Inflammatory macrophage treated with lipopolysaccharide for 1 hour (primary cell): ENCODE data around the gene SH3BP5L.
"Not testable (repeated sequence)": the region's sequence is repeated elsewhere in the genome, so short reads cannot be mapped to it uniquely, and the experiment has no call there.

ENCODE experiments used
- DNase-seq, 2 donors: peaks; one replicate each; pipeline ENCODE4 v3.0.0-alpha.2; 2020 to 2022

Gene SH3BP5L

DNA sequence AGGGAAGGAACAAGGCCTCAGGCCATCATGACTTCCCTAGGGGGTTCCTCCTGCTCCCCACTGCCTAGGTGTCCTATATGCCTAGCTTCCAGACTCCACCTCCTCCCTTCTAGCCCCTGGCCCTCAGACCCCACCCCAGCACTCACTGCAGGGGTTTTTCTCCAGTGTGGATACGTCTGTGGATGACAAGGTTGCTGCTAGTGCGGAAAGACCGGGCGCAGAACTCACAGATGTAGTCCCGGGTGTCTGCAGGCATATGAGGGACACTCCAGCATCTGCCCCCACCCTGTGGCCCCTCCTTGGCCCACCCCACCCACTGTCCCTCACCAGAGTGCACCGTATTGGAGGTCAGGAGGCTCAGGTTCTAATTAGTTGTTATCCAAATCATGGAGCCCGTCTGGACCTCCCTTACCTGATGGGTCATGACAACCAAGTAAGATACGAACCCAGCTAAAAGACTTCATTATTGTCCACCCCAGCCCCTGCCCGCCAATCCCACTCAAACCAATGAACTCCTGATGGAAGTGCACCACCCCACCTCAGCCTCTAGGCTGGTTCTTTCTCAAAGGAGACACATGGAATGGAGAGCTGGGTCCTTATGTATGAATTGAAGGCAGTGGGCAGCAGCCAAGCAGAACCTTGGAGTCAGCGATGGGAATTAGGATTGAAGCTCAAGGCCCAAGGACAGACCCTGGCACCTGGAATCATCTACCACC, 25.0 kb upstream of the SH3BP5L start:
- DNase-seq: no peak

DNA sequence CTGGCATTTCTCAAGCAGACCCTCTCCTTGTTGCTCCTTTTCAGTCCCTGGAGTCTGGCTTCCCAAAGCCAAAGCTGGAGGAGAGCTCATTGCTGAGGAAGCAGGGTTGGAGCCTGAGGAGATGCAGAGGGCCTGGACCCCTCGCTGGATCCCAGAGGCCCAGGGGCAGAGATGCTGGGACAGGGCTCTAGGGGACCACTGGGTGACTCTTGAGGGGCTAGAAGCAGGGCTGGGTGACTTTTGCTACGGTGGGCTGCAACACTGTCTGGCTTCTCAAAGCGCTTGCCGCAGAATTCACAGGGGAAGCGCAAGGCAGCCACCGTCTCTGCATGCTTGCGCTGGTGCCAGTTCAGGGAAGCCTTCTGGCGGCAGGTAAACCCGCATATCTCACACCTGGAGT, 24.4 kb upstream of the SH3BP5L start:
- no peak for DNase-seq

DNA sequence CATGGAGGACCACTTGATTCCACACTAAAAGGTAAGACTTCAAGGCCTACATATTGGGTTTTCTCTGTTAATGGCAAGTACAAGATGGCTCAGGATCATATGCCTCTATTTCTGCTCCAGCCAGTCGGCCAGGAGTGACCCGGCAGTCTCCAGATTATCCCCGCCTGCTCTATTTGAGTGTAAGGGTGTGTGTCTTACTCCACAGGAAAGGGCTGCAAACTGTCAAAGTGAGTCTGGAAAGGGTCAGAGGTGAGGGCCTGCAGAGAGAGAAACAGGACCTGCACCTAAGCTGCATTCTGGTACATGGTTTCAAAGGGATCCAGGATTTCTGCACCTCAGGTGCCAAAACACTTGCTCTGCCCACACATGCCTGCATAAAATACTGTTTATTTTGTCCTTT, 23.9 kb upstream of the SH3BP5L start:
- DNase-seq: no peak

DNA sequence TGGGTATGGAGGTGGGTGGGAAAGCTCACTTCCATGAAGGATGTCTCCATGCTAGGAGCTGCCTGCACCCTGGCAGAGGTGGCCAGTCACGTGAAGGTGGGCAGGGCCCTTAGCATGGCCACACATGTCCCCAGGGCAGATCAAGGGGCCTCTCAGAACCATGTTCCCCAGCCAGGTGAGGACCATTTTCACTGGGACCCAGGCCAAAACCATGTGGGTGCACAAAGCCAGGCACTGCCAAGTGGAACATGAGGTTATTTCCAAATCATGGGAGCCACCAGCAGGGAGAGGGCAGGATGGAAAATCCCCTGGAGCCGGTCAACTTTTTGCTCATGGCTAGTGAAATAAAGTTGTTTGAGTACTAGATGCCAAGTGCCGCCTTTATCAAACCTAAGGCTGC, 23.4 kb upstream of the SH3BP5L start:
- DNase-seq: no peak

DNA sequence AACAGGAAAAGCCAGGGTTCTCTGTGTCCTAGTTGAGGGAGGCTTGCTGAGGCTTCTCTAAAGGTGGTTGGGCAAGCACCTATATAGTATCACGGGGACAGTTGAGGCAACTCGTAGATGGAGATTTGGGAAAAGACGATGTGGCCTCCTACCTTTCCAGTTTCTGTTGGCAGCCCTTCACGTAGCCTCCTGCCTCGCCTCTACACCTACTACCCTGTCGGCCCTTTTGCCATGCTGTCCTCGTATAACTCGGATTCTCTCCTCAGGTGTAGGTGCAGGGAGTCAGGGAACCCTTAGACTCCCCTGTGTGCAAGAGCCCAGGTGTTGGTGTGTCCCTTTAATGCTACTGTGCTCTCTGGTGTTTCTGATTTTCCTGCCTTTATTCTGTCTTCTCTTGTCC, 22.9 kb upstream of the SH3BP5L start:
- no peak for DNase-seq

DNA sequence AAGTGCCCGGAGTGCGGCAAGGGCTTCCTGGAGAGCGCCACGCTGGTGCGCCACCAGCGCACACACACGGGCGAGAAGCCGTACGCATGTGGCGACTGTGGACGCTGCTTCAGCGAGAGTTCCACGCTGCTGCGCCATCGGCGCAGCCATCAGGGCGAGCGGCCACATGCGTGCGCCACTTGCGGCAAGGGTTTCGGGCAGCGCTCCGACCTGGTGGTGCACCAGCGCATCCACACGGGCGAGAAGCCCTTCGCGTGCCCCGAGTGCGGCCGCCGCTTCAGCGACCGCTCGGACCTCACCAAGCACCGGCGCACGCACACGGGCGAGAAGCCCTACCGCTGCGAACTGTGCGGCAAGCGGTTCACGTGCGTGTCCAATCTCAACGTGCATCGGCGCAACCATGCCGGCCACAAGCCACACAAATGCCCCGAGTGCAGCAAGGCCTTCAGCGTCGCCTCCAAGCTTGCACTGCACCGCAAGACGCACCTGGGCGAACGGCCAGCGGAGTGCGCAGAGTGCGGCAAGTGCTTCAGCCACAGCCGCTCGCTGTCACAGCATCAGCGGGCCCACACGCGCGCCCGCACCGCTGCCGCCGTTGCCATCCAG, 22.3 kb upstream of the SH3BP5L start:
- no peak for DNase-seq

DNA sequence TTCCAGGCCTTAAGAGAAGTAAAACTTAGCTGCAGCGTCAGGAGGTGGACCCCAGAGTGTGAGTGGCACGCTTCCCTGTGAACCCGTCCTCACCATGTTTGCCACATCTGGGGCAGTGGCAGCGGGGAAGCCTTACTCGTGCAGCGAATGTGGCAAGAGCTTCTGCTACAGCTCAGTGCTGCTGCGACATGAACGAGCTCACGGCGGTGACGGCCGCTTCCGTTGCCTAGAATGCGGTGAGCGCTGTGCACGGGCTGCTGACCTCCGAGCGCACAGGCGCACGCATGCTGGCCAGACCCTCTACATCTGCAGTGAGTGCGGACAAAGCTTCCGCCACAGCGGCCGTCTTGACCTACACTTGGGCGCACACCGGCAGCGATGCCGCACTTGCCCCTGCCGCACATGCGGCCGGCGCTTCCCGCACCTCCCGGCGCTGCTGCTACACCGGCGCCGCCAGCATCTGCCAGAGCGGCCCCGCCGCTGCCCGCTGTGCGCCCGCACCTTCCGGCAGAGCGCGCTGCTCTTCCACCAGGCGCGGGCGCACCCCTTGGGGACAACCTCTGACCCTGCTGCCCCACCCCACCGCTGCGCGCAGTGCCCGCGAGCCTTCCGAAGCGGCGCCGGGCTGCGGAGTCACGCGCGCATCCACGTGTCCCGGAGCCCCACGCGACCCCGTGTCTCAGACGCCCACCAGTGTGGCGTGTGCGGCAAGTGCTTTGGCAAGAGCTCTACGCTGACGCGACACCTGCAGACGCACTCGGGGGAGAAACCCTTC, 21.7 kb upstream of the SH3BP5L start:
- no peak for DNase-seq

DNA sequence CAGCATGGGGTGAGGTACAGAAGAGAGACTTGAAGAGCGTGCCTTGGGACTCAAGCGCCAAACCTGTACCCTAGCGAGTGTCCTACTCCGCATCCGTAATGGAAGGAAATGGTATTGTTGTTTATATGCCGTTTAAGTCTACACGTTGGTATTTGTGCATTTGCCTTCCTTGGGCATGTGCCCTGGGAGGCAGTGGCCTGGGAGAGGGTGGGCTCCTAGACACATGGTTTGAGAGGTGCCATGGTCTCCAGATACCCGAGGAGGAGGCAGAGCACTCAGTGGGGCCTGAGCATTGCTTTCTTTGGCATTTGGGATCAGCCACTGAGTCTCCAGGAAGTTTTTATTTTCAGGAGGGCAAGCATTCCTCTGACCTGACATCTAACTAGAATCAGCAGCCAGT, 18.8 kb upstream of the SH3BP5L start:
- DNase-seq: no peak

DNA sequence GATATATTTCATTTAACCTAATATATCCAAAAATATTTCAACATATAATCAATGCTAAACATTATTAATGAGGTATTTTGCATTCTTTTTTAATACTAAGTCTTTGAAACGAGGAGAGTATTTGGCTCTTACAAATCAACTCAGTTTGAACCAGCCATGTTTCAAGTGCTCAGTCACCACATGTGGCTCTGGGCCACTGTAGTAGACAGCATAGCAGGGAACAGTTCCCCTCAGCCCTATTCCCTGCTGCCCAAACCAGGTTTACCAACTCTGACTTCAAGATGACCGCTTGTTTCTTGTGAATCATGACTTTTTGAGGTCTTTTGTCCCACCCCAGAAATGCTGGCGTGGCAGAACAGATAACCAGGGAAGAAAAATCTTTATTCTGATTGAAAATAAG, 18.0 kb upstream of the SH3BP5L start:
- no peak for DNase-seq

DNA sequence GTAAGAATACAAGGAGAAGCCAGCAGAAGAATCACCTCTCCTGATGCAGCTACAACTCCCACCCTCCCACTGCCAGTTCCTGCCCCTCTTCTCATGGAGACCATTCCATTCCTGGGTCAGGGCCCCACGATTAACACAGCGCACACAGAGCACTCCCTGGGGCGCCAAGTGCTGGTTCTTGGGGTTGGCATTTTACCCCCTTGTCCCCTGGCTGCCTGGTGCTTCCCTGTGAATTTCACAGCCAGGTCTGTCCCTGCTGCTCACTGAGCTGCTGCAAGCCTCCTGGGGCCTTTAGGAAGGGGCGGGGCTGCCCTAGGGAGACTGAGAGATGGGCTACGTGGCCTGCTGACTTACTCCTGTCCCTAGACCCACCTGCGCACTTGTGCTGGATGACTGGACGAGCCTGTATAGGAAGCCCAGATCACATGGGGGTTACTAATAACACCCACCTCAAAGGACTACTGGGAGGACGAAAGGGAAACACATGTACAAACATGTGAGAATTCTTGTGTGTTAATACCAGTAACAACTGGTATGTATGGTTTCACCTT, 17.1 kb upstream of the SH3BP5L start:
- no peak for DNase-seq

DNA sequence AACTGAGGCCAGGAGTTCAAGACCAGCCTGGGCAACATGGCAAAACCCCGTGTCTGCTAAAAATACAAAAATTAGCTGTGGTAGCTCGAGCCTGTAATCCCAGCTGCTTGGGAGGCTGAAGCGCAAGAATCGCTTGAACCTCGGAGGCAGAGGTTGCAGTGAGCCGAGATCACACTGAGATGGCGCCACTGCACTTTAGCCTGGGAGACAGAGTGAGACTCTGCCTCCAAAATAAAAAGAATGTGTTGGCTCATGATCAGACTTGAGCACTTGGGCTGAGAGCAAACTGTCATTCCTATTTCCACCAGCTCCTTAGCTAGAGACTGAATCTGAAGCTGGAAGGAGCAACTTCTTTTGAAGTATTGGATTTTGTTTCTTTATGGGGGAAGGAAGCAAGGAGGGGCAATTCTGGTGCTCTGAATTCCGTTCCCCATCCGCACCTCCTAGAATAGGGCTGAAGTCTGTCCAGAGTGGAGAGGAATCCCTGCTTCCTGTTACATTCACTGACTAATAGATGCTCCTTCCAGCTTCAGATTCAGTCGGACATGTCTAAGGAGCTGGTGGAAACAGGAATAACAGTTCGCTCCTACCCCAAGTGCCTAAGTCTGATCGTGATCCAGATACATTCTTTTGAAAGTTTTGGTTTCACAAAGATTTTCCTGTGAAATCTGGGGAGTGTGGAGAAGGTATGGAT, 16.1 kb upstream of the SH3BP5L start:
- DNase-seq: peak in 1 of 2 donors; percentile 40

DNA sequence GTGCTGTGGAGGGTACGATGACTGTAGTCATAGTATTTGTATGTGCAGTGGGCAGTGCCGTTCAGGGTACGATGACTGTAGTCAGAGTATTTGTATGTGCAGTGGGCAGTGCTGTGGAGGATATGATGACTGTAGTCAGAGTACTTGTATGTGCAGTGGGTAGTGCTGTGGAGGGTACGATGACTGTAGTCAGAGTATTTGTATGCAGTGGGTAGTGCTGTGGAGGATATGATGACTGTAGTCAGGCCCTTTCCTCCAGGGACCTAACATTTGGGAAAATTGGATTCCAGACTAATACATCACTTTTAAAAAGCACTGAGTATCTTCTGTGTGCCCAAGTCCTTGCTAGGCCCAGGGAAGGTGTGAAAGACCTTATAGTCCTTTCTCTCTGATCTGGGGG, 15.2 kb upstream of the SH3BP5L start:
- DNase-seq: no peak

DNA sequence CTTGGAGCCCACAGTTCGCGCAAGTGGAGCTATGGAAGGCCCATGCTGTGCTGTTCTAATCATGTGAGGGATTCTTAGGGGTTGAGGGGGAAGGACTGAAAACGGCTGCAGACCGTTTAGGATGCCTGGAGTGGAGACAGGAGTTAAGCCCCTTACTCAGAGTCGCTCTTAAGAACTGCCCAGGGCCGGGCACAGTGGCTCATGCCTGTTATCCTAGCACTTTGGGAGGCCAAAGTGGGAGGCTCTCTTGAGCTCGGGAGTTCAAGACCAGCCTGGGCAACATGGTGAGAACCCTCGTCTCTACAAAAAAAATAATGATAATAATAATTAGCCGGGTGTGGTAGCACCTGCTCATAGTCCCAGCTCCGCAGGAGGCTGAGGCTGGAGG, 13.4 kb upstream of the SH3BP5L start:
- no peak for DNase-seq

DNA sequence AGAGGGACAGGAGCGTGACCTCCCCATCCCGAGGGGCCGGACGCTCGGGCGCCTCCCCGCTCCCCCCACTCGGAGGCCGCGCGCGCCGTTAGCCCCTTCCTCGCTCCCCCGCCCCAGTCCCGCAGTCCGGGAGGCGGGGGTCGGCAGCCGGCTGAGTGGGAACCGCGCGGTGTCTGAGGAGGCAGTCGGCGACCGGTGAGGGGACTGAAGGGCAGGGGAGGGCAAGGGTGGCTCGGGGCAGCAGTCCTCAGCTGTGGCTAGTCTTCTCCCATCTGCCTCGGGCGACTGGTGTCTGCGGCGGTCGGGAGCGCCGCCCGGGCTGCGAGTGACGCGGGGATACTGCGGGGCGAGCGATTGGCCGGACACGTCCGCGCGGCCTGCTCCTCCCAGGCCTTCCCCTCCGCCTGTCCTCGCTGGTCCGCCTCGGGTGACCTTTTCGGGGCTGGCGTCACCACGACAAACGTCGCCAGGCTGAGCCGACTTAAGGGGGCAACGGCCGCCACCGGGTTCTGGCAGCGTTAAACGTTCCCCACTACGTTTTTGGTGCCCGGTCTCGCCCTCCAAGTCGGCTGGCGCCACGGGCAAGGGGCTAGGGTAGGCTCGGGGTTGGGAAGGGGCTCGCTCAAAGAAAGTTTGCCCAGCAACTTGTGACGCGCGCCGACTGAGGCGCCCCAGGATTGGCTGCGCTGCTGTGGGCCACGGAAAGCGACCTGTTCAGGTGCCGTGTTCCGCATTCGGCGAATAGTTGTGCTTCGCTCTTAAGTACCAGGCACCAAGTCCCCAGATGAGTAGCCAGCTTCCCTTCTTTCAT, 12.8 kb upstream of the SH3BP5L start:
- peak; percentile 83 to 89 for DNase-seq

DNA sequence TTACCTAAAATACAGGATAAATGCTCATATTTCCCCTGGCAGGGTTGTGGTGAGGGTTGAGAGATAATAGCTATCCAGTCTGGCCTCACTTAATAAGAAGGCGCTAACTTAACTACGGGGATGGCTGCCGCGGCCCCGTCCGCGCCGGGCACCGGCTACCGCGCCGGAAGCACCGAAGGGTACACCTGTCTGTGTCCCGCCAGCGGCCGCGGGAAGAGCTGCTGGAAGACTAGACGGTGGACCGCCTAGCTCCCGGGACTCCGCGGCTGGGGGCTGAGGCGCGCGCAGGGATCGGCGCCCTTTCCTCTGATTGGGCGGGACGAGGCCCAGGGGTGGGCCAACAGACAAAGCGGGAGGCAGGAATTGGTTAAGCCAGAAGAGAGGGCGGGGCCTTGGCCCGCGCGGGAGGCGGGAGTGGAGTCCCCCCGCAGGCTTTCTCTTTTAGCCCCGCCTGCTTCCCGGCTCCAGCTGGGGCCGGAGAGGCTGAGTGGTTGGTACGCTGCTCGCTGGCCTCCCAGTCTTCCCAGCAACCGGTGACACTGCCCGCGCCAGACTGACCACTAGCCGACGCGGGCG, 12.2 kb upstream of the SH3BP5L start, which contains the start of gene ZNF672:
Gene ZNF672, plus strand, starts transcription at position 444 of the 576 bp plus-strand sequence. CDS start 9,051 bp downstream, outside the sequence.
- peak; percentile 98 for DNase-seq

DNA sequence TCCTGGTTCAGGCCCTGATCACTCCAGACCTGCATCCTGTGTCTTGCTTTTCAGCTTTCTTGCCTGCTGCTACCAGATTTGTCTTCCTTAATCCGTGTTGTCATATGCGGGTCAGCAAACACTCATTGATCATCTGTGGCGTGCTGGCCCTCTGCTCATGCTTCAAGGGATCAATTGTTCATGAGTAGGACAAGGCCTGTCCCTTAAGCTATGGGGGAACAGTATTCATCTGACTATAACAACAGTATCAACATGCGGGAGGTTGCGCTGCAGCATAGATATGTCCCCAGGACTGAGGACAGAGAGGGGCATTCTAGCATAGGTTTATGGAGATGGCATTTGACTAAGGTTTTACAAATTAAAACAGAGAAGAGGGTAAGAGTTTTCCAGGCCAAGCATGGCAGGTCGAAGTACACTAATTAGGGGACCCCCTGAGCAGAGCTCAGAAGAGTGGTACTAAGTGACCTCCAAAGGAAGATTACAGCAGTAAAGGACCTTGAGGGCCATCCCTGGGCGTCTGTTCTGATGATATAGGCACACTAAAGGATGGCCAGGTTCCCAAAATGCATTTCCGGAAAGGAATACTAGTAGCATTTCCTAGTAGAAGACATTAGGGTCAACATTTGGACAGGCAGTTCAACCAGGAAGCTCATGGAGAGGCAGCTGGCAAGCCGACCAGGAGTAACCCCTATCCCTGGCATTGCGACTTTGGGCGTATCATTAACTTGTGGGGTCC, 11.5 kb upstream of the SH3BP5L start:
- DNase-seq: peak in 1 of 2 donors; percentile 15

DNA sequence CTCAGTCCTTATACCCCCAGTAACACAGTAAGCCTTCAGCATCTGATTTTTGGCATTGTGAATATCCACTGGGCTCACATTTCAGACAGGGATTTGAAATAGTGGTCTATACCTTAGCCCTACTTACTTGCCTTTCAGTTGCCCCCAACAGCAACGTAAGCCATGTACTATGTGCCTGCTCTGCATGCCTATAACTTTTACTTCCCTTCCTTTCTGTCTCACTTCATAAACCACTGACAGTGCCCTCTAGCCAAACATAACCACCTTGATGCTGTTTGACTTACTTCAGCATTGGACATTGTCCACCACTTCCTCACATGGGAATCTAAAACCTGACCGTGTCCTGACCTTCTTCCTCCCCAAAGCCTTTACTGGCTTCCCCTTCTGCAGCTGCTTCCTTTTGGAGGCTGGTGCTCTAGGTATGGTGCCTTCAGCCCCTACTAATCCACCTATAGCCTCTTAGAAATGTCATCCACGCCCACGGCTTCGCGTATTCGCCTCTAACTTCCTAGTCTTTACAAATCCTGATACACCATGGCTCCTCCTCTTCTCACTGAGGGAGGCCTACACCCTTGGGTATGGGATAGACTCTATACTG, 8.7 kb upstream of the SH3BP5L start:
- DNase-seq: peak; percentile 29 to 40

DNA sequence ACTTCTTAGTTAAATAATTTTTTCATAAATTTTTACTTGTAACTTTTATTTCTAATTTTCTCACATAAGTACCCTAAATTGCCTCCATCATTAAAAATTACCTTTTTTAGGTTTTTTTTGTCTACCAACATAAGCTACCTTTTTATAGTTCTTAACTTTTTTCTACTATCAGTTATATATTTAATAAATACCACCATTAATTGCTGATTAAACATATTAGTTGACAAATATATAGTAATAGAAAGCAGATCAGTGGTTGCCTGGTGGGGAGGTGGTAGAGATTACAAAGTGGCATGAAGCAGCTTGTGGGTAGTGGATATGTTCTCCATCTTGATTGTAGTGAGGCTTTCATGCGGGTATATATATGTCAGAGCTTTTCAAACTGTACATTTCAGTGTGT, 6.1 kb upstream of the SH3BP5L start:
- no peak for DNase-seq

DNA sequence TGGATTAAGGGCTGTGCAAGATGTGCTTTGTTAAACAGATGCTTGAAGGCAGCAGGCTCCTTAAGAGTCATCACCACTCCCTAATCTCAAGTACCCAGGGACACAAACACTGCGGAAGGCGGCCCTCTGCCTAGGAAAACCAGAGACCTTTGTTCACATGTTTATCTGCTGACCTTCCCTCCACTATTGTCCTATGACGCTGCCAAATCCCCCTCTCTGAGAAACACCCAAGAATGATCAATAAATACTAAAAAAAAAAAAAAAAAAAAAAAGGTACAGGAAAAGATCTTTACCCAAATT, 5.0 kb upstream of the SH3BP5L start:
- not testable (repeated sequence) for DNase-seq

DNA sequence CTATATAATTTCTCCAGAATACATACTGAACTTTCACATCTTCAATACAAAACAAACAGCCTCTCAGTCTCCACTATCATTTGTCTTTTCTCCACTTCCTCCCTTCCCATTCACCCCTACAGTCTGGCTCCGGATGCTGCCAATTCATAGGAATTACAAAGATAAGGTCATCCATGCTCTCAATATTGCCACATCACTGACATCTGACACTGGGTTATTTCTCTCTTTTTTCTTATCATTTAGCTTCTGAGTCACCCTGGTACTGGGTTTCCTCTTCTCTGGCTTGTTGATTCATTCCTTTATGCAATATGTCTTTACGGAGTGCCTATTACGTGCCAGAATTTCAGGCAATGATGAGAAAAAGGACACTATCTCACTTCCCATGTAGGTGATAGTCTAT, 3.1 kb upstream of the SH3BP5L start:
- peak; percentile 70 to 85 for DNase-seq

DNA sequence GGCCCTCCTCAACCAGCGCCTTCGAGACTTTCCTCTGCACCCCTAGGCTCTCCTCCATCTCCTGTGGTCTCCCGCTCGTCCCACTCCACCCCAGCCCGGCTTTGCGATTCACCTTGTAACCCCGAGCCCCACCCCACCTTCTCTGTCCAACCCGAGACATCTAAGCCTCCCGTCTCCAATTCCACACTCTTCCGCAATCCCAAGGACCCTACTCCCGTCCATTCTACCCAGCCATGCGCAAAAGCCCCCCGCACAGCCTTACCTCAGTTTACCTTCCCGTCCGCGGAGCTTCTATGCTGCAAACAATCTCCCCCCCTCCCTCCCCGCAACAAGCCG, 174 bp downstream of the SH3BP5L start:
- no peak for DNase-seq
